Central memory CD8-positive, alpha-beta T cell (primary cell): ENCODE results near the gene USP20.

ENCODE experiments used
- ATAC-seq: fragments of 150-1000 bp; cut with Tn5 transposase; replicated peaks from 2 replicates; pipeline ENCODE4 v1.10.0; 2022; ENCODE audit warnings: mild to moderate bottlenecking, moderate FRiP score, moderate number of reproducible peaks; ENCODE audit not compliant: poor library complexity, severe bottlenecking; ENCODE audit errors: extremely low read depth
- DNase-seq, 2 donors: peaks; one replicate each; pipeline ENCODE4 v3.0.0; 2021; ENCODE audit warnings: low spot score in 2 of 2
- H3K27ac Mint-ChIP-seq: one replicate; pipeline ENCODE4 v1.8.0; 2022; ENCODE audit warnings: low read depth, mild to moderate bottlenecking, moderate library complexity, mixed read lengths
- H3K27me3 Mint-ChIP-seq: one replicate; pipeline ENCODE4 v1.8.0; 2022; ENCODE audit warnings: mixed read lengths
- H3K36me3 Mint-ChIP-seq: one replicate; pipeline ENCODE4 v1.8.0; 2022; ENCODE audit warnings: mild to moderate bottlenecking, moderate library complexity, mixed read lengths; ENCODE audit not compliant: insufficient read depth
- H3K4me1 Mint-ChIP-seq: one replicate; pipeline ENCODE4 v1.8.0; 2022; ENCODE audit warnings: mixed read lengths
- H3K4me3 Mint-ChIP-seq: one replicate; pipeline ENCODE4 v1.8.0; 2022; ENCODE audit warnings: mild to moderate bottlenecking, moderate library complexity, mixed read lengths
- H3K9me3 Mint-ChIP-seq: one replicate; pipeline ENCODE4 v1.8.0; 2022; ENCODE audit warnings: mixed read lengths

The USP20 gene

GRCh38 chr9:129909851-129910250 lies 74.6 kb downstream of the USP20 start:
- Mint-ChIP-seq H3K4me3 (no peak overlapping the region), H3K4me1 (peaks cover 15% of the 10 kb centered on the region), H3K27me3 (no peaks in the 10 kb centered on the region), H3K27ac (peak overlapping the region; percentile 72), H3K9me3 (no peaks in the 10 kb centered on the region), H3K36me3 (peaks cover 81% of the 10 kb centered on the region)
- DNase-seq = no peak
- ATAC-seq = no peak

GRCh38 chr9:129910628-129911567 lies 75.6 kb downstream of the USP20 start:
- Mint-ChIP-seq H3K9me3 (no peaks in the 10 kb centered on the region), H3K4me3 (no peak overlapping the region), H3K27ac (peak overlapping the region; percentile 51), H3K27me3 (no peaks in the 10 kb centered on the region), H3K36me3 (peaks cover 77% of the 10 kb centered on the region), H3K4me1 (peaks cover 10% of the 10 kb centered on the region)
- ATAC-seq = no peak
- no peak for DNase-seq

GRCh38 chr9:129914051-129914450 lies 78.8 kb downstream of the USP20 start:
- ATAC-seq (no peak), DNase-seq (no peak)
- H3K4me1 Mint-ChIP-seq = peaks cover 22% of the 10 kb centered on the region
- no peaks in the 10 kb centered on the region for H3K9me3 Mint-ChIP-seq
- H3K27me3 Mint-ChIP-seq = no peaks in the 10 kb centered on the region
- peaks cover 61% of the 10 kb centered on the region for H3K36me3 Mint-ChIP-seq
- H3K4me3 Mint-ChIP-seq = no peak overlapping the region
- peak overlapping the region; percentile 67 for H3K27ac Mint-ChIP-seq

GRCh38 chr9:129916707-129917106 lies 81.4 kb downstream of the USP20 start:
- Mint-ChIP-seq H3K36me3 (peaks cover 50% of the 10 kb centered on the region), H3K4me1 (peaks cover 29% of the 10 kb centered on the region), H3K4me3 (no peak overlapping the region), H3K27ac (no peak overlapping the region), H3K9me3 (no peaks in the 10 kb centered on the region), H3K27me3 (no peaks in the 10 kb centered on the region)
- no peak for DNase-seq
- no peak for ATAC-seq

- Mint-ChIP-seq H3K4me3 (peak overlapping the region; percentile 35), H3K27me3 (no peaks in the 10 kb centered on the region), H3K9me3 (no peaks in the 10 kb centered on the region), H3K27ac (peak overlapping the region; percentile 89), H3K4me1 (peaks cover 29% of the 10 kb centered on the region), H3K36me3 (peaks cover 54% of the 10 kb centered on the region)
- DNase-seq (no peak), ATAC-seq (peak; percentile 14)
Observed at GRCh38 chr9:129918296-129918950, 83.2 kb downstream of the USP20 start.

- peaks cover 30% of the 10 kb centered on the region for H3K4me1 Mint-ChIP-seq
- H3K27me3 Mint-ChIP-seq = no peaks in the 10 kb centered on the region
- DNase-seq (no peak), ATAC-seq (no peak)
- H3K27ac Mint-ChIP-seq = peak overlapping the region; percentile 89
- peaks cover 58% of the 10 kb centered on the region for H3K36me3 Mint-ChIP-seq
- H3K4me3 Mint-ChIP-seq = peak overlapping the region; percentile 48
- no peaks in the 10 kb centered on the region for H3K9me3 Mint-ChIP-seq
Observed at GRCh38 chr9:129919277-129919676, 84.0 kb downstream of the USP20 start.

- DNase-seq = no peak
- Mint-ChIP-seq H3K27ac (peak overlapping the region; percentile 89), H3K36me3 (peaks cover 60% of the 10 kb centered on the region), H3K4me1 (peaks cover 33% of the 10 kb centered on the region), H3K9me3 (no peaks in the 10 kb centered on the region), H3K27me3 (no peaks in the 10 kb centered on the region), H3K4me3 (peak overlapping the region; percentile 48)
- no peak for ATAC-seq
Observed at GRCh38 chr9:129919841-129920240, 84.6 kb downstream of the USP20 start.

- no peaks in the 10 kb centered on the region for H3K9me3 Mint-ChIP-seq
- no peaks in the 10 kb centered on the region for H3K27me3 Mint-ChIP-seq
- H3K4me3 Mint-ChIP-seq = no peak overlapping the region
- peaks cover 74% of the 10 kb centered on the region for H3K36me3 Mint-ChIP-seq
- peaks cover 27% of the 10 kb centered on the region for H3K4me1 Mint-ChIP-seq
- peak overlapping the region; percentile 35 for H3K27ac Mint-ChIP-seq
- no peak for ATAC-seq
- no peak for DNase-seq
Observed at GRCh38 chr9:129921905-129922304, 86.6 kb downstream of the USP20 start.

GRCh38 chr9:129923589-129923988 lies 88.3 kb downstream of the USP20 start:
- DNase-seq (no peak), ATAC-seq (no peak)
- H3K9me3 Mint-ChIP-seq = no peaks in the 10 kb centered on the region
- H3K4me3 Mint-ChIP-seq = no peak overlapping the region
- H3K4me1 Mint-ChIP-seq = peaks cover 16% of the 10 kb centered on the region
- peaks cover 80% of the 10 kb centered on the region for H3K36me3 Mint-ChIP-seq
- H3K27me3 Mint-ChIP-seq = no peaks in the 10 kb centered on the region
- H3K27ac Mint-ChIP-seq = peak overlapping the region; percentile 41

- no peak overlapping the region for H3K4me3 Mint-ChIP-seq
- H3K9me3 Mint-ChIP-seq = no peaks in the 10 kb centered on the region
- H3K36me3 Mint-ChIP-seq = peaks cover 57% of the 10 kb centered on the region
- H3K4me1 Mint-ChIP-seq = peaks cover 32% of the 10 kb centered on the region
- H3K27ac Mint-ChIP-seq = peak overlapping the region; percentile 92
- DNase-seq (no peak), ATAC-seq (no peak)
- H3K27me3 Mint-ChIP-seq = no peaks in the 10 kb centered on the region
Observed at GRCh38 chr9:129929496-129930125, 94.4 kb downstream of the USP20 start.

GRCh38 chr9:129930743-129931142 lies 95.5 kb downstream of the USP20 start:
- peak overlapping the region; percentile 57 for H3K4me3 Mint-ChIP-seq
- DNase-seq (peak in 1 of 2 donors; percentile 20), ATAC-seq (peak; percentile 66)
- no peaks in the 10 kb centered on the region for H3K9me3 Mint-ChIP-seq
- H3K36me3 Mint-ChIP-seq = peaks cover 49% of the 10 kb centered on the region
- peak overlapping the region; percentile 92 for H3K27ac Mint-ChIP-seq
- H3K27me3 Mint-ChIP-seq = no peaks in the 10 kb centered on the region
- peaks cover 32% of the 10 kb centered on the region for H3K4me1 Mint-ChIP-seq
